AG08396 (cell line): ENCODE measurements around the gene USP4.
A peak's percentile ranks its signal among the peaks of the same experiment; 100 is the strongest.
"Not testable (repeated sequence)": the region's sequence is repeated elsewhere in the genome, so short reads cannot be mapped to it uniquely, and the experiment has no call there.

Source experiments
- DNase-seq: peaks from one replicate; pipeline ENCODE4 v3.0.0; 2012; ENCODE audit warnings: low spot score, mixed read lengths

Gene USP4

DNA sequence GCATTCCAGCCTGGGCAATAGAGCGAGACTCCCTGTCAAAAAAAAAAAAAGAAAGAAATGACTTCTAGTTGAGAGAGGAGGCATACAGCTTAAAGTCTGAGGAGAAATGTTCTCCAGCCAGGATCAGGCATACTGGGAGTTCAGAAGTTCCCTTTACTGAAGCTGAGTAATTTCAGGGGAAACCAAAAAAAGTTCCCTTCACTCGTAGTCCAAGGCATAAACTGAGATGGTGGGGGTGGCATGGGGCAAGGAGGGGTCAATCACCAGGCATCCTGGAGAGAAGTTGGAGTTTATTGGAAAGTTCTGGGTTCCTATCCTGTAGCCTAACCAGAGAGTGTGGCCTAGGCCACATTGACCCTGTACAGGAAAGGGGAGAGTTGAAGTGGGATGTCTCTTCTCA lies 12.4 kb upstream of the USP4 start:
- no peak for DNase-seq

DNA sequence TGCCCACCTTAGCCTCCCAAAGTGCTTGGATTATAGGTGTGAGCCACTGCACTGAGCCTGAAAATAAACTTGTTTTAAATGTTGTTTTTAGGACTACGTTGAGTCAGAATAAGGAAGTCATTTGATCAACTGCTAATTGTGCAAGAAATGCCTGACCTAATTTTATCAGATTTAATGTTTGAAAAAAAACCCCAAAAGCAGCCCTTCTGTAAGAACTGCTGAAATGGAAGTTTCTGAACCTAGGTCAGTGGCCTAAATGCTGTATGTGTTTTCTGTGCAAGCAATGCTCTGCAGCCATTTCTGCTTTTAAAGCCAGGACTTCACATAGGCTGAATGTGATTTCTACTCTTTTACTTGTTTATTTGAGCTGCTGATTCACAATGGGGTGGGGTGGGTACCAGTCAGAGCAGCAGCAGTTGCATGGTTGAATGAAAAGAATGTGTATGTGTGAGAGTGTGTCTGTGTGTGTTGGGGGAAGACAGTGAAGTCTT lies 11.7 kb upstream of the USP4 start:
- peak; percentile 78 for DNase-seq

DNA sequence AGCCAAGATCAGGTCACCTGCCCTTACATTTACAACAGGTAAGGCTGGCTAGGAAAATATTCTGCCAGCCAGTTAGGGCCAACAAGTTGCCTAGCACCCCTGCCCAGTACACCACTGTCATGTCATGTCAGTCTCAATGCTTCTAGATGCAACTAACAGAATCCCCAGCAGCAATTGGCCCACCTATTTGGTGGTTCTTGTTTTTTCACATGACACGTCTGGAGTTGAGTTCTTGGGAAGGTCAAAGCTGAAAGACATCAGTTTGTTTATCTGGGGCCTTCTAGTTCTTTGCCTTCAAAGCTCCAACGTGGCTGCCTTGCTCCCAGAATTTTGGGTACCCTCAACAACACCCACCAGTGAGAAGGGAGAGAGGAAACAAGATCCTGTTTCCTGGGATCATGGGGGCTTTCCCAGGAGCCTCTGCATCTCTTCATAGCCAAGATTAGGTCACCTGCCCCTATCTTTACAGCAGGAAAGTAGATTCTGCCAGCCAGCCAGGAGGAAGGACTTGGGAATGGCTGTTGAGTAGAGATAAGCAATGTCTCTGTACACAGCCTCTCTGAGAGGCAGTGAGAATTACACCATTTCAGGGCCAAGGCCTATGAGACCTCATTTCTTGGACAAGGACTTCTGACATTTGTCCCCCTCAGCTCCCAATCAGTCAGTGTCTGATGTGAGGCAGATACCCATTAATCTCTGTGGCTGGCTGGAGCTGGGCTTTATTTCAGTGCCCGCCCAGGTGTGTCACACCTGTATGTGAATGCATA lies 9.7 kb upstream of the USP4 start:
- DNase-seq: no peak

GRCh38 chr3:49348361-49348760 lies 8.5 kb upstream of the USP4 start:
- not testable (repeated sequence) for DNase-seq

- no peak for DNase-seq
These were observed 7.0 kb upstream of the USP4 start for GRCh38 chr3:49346797-49347251.

- DNase-seq: no peak
These were observed 3.3 kb upstream of the USP4 start for GRCh38 chr3:49343163-49343562.

DNA sequence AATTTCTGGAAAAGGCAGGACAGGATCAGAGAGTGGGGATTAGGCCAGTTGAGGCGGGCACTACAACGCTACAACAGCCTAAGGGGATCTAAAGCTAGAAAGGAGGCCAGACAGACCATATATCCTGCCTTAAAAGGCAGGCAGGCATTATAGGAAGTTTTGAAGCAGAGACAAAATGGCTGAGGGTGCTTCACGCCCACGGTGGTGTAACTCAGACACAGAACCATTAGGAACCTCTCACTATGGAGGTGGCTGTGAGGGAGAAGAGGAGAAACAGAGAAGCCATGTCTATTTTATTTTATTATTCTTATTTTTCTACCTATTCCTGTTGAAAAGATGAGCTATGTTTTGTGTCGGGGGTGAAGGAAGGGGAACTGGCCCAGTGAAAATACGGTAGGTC lies 2.1 kb upstream of the USP4 start:
- no peak for DNase-seq

- no peak for DNase-seq
These were observed 292 bp downstream of the USP4 start for GRCh38 chr3:49339581-49339940.

DNA sequence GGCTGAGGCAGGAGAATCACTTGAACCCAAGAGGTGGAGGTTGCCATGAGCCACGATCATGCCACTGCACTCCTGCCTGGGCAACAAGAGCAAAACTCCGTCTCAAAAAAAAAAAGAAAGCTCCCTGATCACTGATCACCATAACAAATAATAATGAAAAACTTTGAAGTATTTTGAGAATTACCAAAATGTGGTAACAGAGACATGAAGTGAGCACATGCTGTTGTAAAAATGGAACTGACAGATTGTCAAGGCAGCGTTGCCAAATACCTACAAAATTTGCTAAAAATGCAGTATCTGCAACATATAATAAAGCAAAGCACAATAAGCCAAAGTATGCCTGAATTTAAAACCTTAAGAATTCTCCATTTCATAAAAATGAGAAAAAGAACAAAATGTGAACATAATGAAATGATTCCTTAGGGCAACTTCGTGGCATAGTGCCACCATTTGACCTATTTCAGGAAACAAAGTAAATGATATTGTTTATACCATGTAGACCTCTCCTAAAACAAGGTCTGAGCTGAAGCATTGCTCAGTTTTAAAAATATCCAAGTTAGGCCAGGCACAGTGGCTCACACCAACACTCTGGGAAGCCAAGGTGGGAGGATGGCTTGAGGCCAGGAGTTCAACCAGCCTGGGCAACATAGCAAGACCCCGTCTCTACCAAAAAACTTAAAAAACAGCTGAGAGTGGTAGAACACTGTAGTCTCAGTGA lies 5.8 kb downstream of the USP4 start:
- DNase-seq: no peak

GRCh38 chr3:49333091-49333490 lies 6.8 kb downstream of the USP4 start:
- DNase-seq: no peak

GRCh38 chr3:49329186-49329585 lies 10.7 kb downstream of the USP4 start:
- no peak for DNase-seq

- not testable (repeated sequence) for DNase-seq
These were observed 11.5 kb downstream of the USP4 start for GRCh38 chr3:49328350-49328749.

DNA sequence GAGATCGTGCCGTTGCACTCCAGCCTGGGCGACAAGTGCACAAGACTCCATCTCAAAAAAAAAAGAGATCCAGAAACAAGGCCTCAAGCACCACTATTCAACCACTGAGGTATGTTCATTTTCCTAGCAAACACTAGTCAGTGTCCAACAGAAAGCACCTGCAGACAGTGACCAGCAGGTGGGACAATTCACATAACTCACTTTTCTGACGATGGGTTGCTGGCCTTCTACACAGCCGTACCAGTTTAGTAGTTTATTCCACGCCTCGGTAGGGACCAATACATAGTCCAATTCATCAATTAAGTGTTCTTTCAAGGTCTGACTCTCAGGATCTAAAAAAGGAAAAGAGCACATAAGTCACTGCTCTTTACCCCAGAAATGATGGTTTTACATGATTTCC lies 12.4 kb downstream of the USP4 start:
- DNase-seq: no peak

- DNase-seq: no peak
These were observed 15.1 kb downstream of the USP4 start for GRCh38 chr3:49324768-49325167.

GRCh38 chr3:49316696-49317457 lies 23.0 kb downstream of the USP4 start:
- DNase-seq: no peak

DNA sequence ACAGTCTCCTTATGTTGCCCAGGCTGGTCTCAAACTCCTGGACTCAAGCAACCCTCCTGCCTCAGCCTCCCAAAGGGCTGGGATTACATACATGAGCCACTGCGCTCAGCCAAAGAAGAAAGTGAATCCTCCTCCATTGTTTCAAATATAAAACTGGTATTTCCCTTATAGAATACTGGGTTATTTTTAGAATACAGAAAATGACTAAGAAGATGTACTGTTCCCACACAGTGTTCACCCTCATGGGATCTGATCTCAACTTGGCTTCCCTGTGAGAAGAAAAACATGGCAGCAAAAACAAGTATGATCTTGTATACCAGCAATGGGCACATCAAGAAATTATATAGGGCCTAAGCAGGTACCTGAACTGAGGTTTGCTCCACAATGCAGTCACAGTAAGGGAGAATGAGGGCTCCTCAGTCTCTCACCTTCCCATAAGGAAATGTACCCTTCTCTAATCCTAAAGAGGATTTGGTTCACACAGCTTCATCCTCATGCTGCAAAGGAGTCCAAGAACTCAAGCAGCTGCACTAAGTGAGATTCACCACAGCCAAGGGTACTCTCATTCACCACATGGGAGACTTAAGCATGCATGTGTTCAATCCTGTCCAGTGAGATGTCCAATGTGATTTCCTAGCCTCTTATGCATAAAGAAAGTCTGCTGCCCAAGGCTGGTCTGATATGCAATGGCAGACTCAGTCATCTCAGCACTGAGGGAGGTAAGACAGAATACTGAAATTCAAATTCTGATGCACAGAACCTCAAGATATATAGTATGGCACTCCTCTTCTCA lies 25.8 kb downstream of the USP4 start:
- DNase-seq: no peak

DNA sequence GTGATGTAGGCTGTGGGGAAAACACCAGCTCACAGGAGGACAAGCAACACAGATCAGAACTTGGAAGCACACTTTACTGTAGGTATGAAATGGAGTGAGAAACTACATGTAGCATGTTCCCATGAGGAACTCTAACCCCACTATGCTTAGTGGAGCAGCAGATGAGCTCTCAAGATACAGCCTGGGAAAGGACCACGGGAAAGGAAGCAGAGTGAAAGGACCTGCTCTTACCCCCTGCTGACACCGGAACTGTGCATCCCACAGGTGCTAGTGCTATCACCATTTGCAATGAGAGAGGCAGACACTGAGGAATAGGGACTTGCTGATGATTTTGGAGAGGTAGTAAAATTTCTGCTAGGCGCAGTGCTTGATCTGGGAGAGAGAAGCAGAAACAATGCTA lies 28.6 kb downstream of the USP4 start:
- no peak for DNase-seq

DNA sequence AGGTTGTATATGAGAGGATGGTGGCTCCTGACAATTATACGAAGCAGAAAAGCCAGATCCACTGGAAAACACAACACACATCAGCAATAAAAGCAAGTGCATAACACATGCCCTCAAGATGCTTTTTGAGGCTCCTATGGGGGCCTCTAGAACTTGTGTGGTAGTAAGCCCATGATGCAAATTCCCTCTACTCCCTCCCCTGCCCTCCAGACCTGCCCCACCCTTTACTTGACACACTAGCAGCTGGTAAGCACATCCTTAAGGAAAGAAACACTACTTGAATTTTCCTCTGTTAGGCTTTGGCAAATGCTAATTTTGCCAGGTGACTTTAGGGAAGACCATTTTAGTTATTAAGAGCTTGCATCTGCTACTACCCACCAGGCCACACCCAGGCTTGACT lies 29.2 kb downstream of the USP4 start:
- DNase-seq: no peak

DNA sequence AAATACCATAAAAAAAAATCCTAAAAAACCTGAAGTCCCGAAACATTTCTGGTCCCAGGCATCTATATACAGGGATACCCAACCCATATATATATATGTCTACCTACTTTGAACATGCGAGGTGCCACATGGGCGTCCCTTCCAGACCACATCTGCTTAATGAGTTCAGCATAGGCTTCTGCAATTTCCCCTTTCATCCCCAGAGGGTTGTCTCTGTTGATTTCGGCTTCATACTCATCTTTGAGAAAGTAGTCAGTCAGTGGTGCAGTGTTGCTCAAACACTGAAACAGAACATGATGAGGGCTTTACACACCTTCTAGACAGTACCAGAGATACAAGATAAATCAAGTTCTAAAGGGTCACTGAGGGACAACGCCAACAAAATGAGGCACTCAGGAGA lies 34.2 kb downstream of the USP4 start:
- DNase-seq: no peak

- no peak for DNase-seq
These were observed 37.2 kb downstream of the USP4 start for GRCh38 chr3:49302613-49303012.

- DNase-seq: no peak
These were observed 39.3 kb downstream of the USP4 start for GRCh38 chr3:49300595-49300994.

DNA sequence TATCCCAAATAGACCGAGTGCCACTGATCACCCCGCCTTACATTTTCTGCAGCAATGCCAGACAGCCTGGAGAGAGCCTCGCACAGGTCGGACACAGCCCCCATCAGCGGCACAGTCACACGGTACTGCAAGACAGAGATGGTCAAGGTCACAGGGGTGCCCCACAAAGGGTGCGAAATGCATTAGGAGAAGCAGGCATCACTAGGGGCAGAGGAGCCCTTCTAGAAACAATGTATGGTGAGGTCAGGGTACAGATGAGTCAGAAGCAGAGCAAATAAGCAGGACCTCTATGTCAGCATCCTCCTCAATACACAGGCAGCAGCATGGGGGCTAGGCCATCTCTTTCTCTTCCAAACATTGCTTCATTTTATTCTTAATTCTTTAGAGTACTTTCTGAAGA lies 41.3 kb downstream of the USP4 start:
- DNase-seq: no peak
